HL-60 (cell line): ENCODE measurements around the gene VOPP1.

ENCODE experiments used
- CTCF ChIP-seq: IDR thresholded peaks from one replicate; pipeline ENCODE4 v1.5.1; 2011; ENCODE audit warnings: low read length, control low read depth, inconsistent platforms; ENCODE audit not compliant: insufficient read depth
- GABPA ChIP-seq: IDR thresholded peaks from 2 replicates; pipeline ENCODE4 v1.6.1; 2012; ENCODE audit warnings: low read depth
- POLR2AphosphoS5 ChIP-seq: IDR thresholded peaks from 2 replicates; pipeline ENCODE4 v1.6.1; 2012; ENCODE audit warnings: low read depth
- REST ChIP-seq: IDR thresholded peaks from 2 replicates; pipeline ENCODE4 v1.6.1; 2012; ENCODE audit warnings: low read depth; ENCODE audit not compliant: insufficient replicate concordance
- SPI1 ChIP-seq: IDR thresholded peaks from 2 replicates; pipeline ENCODE4 v1.6.1; 2012; ENCODE audit warnings: low read depth, mild to moderate bottlenecking, borderline replicate concordance

GRCh38 chr7:55441774-55442522 is 130.4 kb downstream of the VOPP1 start:
- TF ChIP-seq CTCF, result no peak
- no peak for TF ChIP-seq POLR2AphosphoS5
- TF ChIP-seq REST, result no peak
- TF ChIP-seq SPI1, result no peak
- no peak for TF ChIP-seq GABPA
